Measurements from ENCODE around the gene PLXNC1.

Gene PLXNC1

GRCh38 chr12:94265539-94265938 is 117.2 kb downstream of the PLXNC1 start:
- H3K27ac ChIP-seq (ENCODE audit: low read depth, low read length), result no peak overlapping the region
- no peak overlapping the region for H3K4me3 ChIP-seq (ENCODE audit: low read depth in 1 of 2, low read length in 2 of 2)
- H3K9me3 ChIP-seq (ENCODE audit: low read length), result no peaks in the 10 kb centered on the region
- peaks cover 33% of the 10 kb centered on the region for H3K4me1 ChIP-seq (ENCODE audit: insufficient read depth, low read length)
- H3K9ac ChIP-seq (ENCODE audit: low read length), result no peak overlapping the region
- H3K27me3 ChIP-seq (ENCODE audit: control insufficient read depth in 1 of 2, insufficient read depth in 2 of 2, low read length in 2 of 2), result no peaks in the 10 kb centered on the region
- H3K36me3 ChIP-seq (ENCODE audit: insufficient read depth, low read length), result no peaks in the 10 kb centered on the region

GRCh38 chr12:94265966-94266745 is 117.8 kb downstream of the PLXNC1 start:
- no peaks in the 10 kb centered on the region for H3K27me3 ChIP-seq (ENCODE audit: control insufficient read depth in 1 of 2, insufficient read depth in 2 of 2, low read length in 2 of 2)
- no peak overlapping the region for H3K27ac ChIP-seq (ENCODE audit: low read depth, low read length)
- H3K4me3 ChIP-seq (ENCODE audit: low read depth in 1 of 2, low read length in 2 of 2), result no peak overlapping the region
- H3K9ac ChIP-seq (ENCODE audit: low read length), result no peak overlapping the region
- no peaks in the 10 kb centered on the region for H3K9me3 ChIP-seq (ENCODE audit: low read length)
- H3K36me3 ChIP-seq (ENCODE audit: insufficient read depth, low read length), result no peaks in the 10 kb centered on the region
- H3K4me1 ChIP-seq (ENCODE audit: insufficient read depth, low read length), result peaks cover 26% of the 10 kb centered on the region

- Histone ChIP-seq H3K36me3 (ENCODE audit: insufficient read depth, low read length) (no peaks in the 10 kb centered on the region), H3K9ac (ENCODE audit: low read length) (no peak overlapping the region), H3K4me1 (ENCODE audit: insufficient read depth, low read length) (peaks cover 18% of the 10 kb centered on the region), H3K27me3 (ENCODE audit: control insufficient read depth in 1 of 2, insufficient read depth in 2 of 2, low read length in 2 of 2) (no peaks in the 10 kb centered on the region), H3K4me3 (ENCODE audit: low read depth in 1 of 2, low read length in 2 of 2) (no peak overlapping the region), H3K27ac (ENCODE audit: low read depth, low read length) (no peak overlapping the region), H3K9me3 (ENCODE audit: low read length) (no peaks in the 10 kb centered on the region)
Observed at GRCh38 chr12:94266796-94267536, 118.6 kb downstream of the PLXNC1 start.

GRCh38 chr12:94267537-94267872 is 119.1 kb downstream of the PLXNC1 start:
- H3K9ac ChIP-seq (ENCODE audit: low read length), result no peak overlapping the region
- H3K4me3 ChIP-seq (ENCODE audit: low read depth in 1 of 2, low read length in 2 of 2), result no peak overlapping the region
- no peaks in the 10 kb centered on the region for H3K36me3 ChIP-seq (ENCODE audit: insufficient read depth, low read length)
- peaks cover 15% of the 10 kb centered on the region for H3K4me1 ChIP-seq (ENCODE audit: insufficient read depth, low read length)
- no peaks in the 10 kb centered on the region for H3K27me3 ChIP-seq (ENCODE audit: control insufficient read depth in 1 of 2, insufficient read depth in 2 of 2, low read length in 2 of 2)
- no peak overlapping the region for H3K27ac ChIP-seq (ENCODE audit: low read depth, low read length)
- H3K9me3 ChIP-seq (ENCODE audit: low read length), result no peaks in the 10 kb centered on the region

- no peak overlapping the region for H3K9ac ChIP-seq (ENCODE audit: low read length)
- H3K4me1 ChIP-seq (ENCODE audit: insufficient read depth, low read length), result peaks cover 12% of the 10 kb centered on the region
- no peaks in the 10 kb centered on the region for H3K27me3 ChIP-seq (ENCODE audit: control insufficient read depth in 1 of 2, insufficient read depth in 2 of 2, low read length in 2 of 2)
- H3K36me3 ChIP-seq (ENCODE audit: insufficient read depth, low read length), result no peaks in the 10 kb centered on the region
- no peak overlapping the region for H3K27ac ChIP-seq (ENCODE audit: low read depth, low read length)
- no peaks in the 10 kb centered on the region for H3K9me3 ChIP-seq (ENCODE audit: low read length)
- no peak overlapping the region for H3K4me3 ChIP-seq (ENCODE audit: low read depth in 1 of 2, low read length in 2 of 2)
Observed at GRCh38 chr12:94267921-94268471, 119.6 kb downstream of the PLXNC1 start.

- Histone ChIP-seq H3K9me3 (ENCODE audit: low read length) (no peaks in the 10 kb centered on the region), H3K4me1 (ENCODE audit: insufficient read depth, low read length) (peaks cover under 1% of the 10 kb centered on the region), H3K9ac (ENCODE audit: low read length) (no peak overlapping the region), H3K36me3 (ENCODE audit: insufficient read depth, low read length) (no peaks in the 10 kb centered on the region), H3K4me3 (ENCODE audit: low read depth in 1 of 2, low read length in 2 of 2) (no peak overlapping the region), H3K27me3 (ENCODE audit: control insufficient read depth in 1 of 2, insufficient read depth in 2 of 2, low read length in 2 of 2) (no peaks in the 10 kb centered on the region), H3K27ac (ENCODE audit: low read depth, low read length) (no peak overlapping the region)
Observed at GRCh38 chr12:94269316-94269999, 121.1 kb downstream of the PLXNC1 start.

- H3K9me3 ChIP-seq (ENCODE audit: low read length), result no peaks in the 10 kb centered on the region
- H3K4me1 ChIP-seq (ENCODE audit: insufficient read depth, low read length), result no peaks in the 10 kb centered on the region
- no peak overlapping the region for H3K4me3 ChIP-seq (ENCODE audit: low read depth in 1 of 2, low read length in 2 of 2)
- no peaks in the 10 kb centered on the region for H3K27me3 ChIP-seq (ENCODE audit: control insufficient read depth in 1 of 2, insufficient read depth in 2 of 2, low read length in 2 of 2)
- H3K27ac ChIP-seq (ENCODE audit: low read depth, low read length), result no peak overlapping the region
- H3K36me3 ChIP-seq (ENCODE audit: insufficient read depth, low read length), result peaks cover 5% of the 10 kb centered on the region
- H3K9ac ChIP-seq (ENCODE audit: low read length), result no peak overlapping the region
Observed at GRCh38 chr12:94271351-94271750, 123.0 kb downstream of the PLXNC1 start.

- no peak overlapping the region for H3K9ac ChIP-seq (ENCODE audit: low read length)
- H3K27ac ChIP-seq (ENCODE audit: low read depth, low read length), result no peak overlapping the region
- peaks cover 5% of the 10 kb centered on the region for H3K36me3 ChIP-seq (ENCODE audit: insufficient read depth, low read length)
- no peaks in the 10 kb centered on the region for H3K9me3 ChIP-seq (ENCODE audit: low read length)
- H3K4me3 ChIP-seq (ENCODE audit: low read depth in 1 of 2, low read length in 2 of 2), result no peak overlapping the region
- no peaks in the 10 kb centered on the region for H3K4me1 ChIP-seq (ENCODE audit: insufficient read depth, low read length)
- no peaks in the 10 kb centered on the region for H3K27me3 ChIP-seq (ENCODE audit: control insufficient read depth in 1 of 2, insufficient read depth in 2 of 2, low read length in 2 of 2)
Observed at GRCh38 chr12:94272280-94272679, 123.9 kb downstream of the PLXNC1 start.

- no peaks in the 10 kb centered on the region for H3K9me3 ChIP-seq (ENCODE audit: low read length)
- H3K36me3 ChIP-seq (ENCODE audit: insufficient read depth, low read length), result peaks cover 5% of the 10 kb centered on the region
- H3K4me3 ChIP-seq (ENCODE audit: low read depth in 1 of 2, low read length in 2 of 2), result no peak overlapping the region
- H3K4me1 ChIP-seq (ENCODE audit: insufficient read depth, low read length), result no peaks in the 10 kb centered on the region
- H3K27ac ChIP-seq (ENCODE audit: low read depth, low read length), result no peak overlapping the region
- H3K9ac ChIP-seq (ENCODE audit: low read length), result no peak overlapping the region
- H3K27me3 ChIP-seq (ENCODE audit: control insufficient read depth in 1 of 2, insufficient read depth in 2 of 2, low read length in 2 of 2), result no peaks in the 10 kb centered on the region
Observed at GRCh38 chr12:94273272-94273671, 124.9 kb downstream of the PLXNC1 start.

GRCh38 chr12:94276725-94277124 is 128.3 kb downstream of the PLXNC1 start:
- H3K27me3 ChIP-seq (ENCODE audit: control insufficient read depth in 1 of 2, insufficient read depth in 2 of 2, low read length in 2 of 2), result no peaks in the 10 kb centered on the region
- H3K4me3 ChIP-seq (ENCODE audit: low read depth in 1 of 2, low read length in 2 of 2), result no peak overlapping the region
- peaks cover 5% of the 10 kb centered on the region for H3K36me3 ChIP-seq (ENCODE audit: insufficient read depth, low read length)
- H3K4me1 ChIP-seq (ENCODE audit: insufficient read depth, low read length), result no peaks in the 10 kb centered on the region
- H3K27ac ChIP-seq (ENCODE audit: low read depth, low read length), result no peak overlapping the region
- H3K9ac ChIP-seq (ENCODE audit: low read length), result no peak overlapping the region
- no peaks in the 10 kb centered on the region for H3K9me3 ChIP-seq (ENCODE audit: low read length)

GRCh38 chr12:94277426-94278000 is 129.1 kb downstream of the PLXNC1 start:
- no peak overlapping the region for H3K27ac ChIP-seq (ENCODE audit: low read depth, low read length)
- H3K36me3 ChIP-seq (ENCODE audit: insufficient read depth, low read length), result peaks cover 5% of the 10 kb centered on the region
- no peak overlapping the region for H3K4me3 ChIP-seq (ENCODE audit: low read depth in 1 of 2, low read length in 2 of 2)
- H3K9me3 ChIP-seq (ENCODE audit: low read length), result no peaks in the 10 kb centered on the region
- no peak overlapping the region for H3K9ac ChIP-seq (ENCODE audit: low read length)
- no peaks in the 10 kb centered on the region for H3K27me3 ChIP-seq (ENCODE audit: control insufficient read depth in 1 of 2, insufficient read depth in 2 of 2, low read length in 2 of 2)
- no peaks in the 10 kb centered on the region for H3K4me1 ChIP-seq (ENCODE audit: insufficient read depth, low read length)

Measured in muscle layer of colon (tissue), 2 donors.